Measurements from ENCODE around the gene RBM22. TPM values are rescaled to one million over a fixed set of nuclear protein-coding genes. Genes with fewer than 3 reads are reported as not detected.

Gene RBM22
- total and polyA plus RNA-seq, 2 of the 8 experiments (the other 6 are each of a cell fraction or from before 2014, with no cell fraction given) = 20.8 to 33.9 TPM

DNA sequence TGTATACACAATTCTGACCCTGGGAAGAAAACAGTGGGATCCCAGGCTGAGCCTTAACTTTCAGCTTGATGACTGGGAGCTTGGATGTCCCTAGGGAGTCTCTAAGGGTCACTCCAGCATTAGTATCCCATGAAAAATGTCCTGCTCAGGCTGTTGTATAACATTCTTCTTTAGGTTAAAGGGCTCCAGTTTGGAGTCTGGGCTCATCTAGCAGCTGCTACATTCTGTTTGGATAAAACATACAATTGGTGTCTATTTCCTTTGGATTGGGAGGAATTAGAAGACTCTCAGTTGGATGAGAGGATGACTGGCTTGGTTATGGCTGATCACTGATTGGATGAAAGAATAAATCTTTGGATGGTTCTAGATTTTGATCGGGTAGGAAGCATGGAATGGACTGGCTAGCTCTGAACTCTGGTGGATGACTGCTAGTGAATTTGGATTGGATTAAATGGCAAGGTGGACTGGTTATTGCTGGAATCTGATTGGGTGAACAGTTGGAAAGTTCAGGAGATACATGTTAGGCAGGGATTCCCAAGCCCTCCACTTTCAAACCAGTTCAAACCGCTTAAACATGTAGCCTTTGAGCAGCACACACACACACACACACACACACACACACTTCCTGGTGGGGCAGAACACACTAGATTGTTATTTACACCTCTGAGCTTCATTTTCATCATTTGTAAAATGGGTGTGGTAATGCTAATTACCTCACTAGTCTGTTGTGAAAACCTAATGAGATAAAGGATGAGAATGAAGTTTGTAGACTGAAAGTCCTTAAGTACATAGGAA, 46.9 kb downstream of the RBM22 start (continued):
- no peak for TF ChIP-seq SRF (IDR thresholded peaks at IDR 0.05; ENCODE audit: low read depth, low read length)
- no peak for TF ChIP-seq CREB1 (IDR thresholded peaks at IDR 0.05)

Data from H1 (cell line).